GM03348 (cell line): Measurements from ENCODE around the gene TMEM132E.

ENCODE experiments used
- DNase-seq: peaks from one replicate; pipeline ENCODE4 v3.0.0; 2012; ENCODE audit warnings: low spot score

TMEM132E gene

DNA sequence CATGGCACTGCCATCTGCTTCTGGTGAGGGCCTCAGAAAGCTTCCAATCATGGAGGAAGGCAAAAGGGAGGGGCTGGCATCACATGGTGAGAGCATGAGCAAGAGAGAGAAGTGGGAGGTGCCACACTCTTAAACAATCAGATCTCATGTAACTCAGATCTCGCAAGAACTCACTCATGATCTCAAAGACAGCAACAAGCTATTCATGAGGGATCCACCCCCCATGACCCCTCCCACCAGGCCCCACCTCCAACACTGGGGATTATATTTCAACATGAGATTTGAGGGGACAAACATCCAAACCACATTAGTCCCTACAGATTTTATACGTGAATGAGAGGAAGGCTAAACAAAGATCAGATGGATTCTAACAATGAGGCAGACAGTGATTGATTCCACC lies 8.9 kb upstream of the TMEM132E start:
- no peak for DNase-seq

DNA sequence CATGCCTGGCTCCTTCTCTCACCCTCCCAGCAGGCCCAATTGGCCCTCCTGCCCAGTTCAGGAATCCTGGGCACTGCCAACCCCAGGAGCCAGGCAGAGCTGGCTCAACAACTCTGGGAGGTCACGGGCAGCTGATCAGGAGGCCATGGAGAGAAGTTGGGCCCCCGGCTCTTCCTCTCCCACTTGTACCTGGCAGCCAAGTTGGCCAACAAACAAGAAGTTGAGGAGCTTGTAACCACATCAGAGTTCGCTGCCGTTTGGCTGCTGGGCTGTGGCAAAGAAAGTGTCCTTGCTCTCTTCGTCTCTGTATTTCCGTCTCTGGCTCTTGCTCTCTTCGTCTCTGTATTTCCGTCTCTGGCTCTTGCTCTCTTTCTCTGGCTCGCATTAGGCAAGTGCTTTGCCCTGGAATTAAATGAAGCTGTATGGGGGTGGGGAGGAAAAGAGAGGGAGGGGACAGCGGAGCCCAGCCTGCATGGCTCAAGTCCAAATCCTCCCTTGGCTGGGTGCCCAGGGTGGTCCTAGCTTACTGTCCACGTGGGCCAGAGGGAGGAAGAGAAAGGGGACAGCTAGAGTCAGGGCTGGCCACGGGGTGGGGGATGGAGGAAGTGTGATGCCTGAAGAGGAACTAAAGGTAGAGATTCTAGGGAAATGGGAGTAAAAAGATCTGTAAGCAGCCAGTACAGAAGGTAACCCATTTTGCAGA lies 7.8 kb upstream of the TMEM132E start:
- DNase-seq: no peak

DNA sequence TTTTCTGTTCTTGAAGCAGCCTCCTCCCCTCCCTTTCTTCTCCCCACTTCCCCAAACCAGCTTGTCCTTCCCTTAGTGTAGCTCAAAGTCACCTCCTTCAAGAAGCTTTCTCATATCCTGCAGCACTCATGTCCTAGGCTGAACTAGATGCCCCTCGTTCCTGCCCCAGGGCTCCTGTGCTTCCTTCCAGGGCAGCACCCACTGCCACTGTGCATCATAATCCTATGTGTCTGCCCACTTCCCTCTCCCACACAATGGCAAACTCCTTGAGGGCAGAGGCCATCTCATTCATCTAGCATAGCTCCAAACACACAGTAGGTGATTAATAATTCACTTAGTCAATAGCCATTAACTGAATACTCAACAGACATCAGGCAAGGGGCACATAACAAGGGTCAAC lies 6.9 kb upstream of the TMEM132E start:
- DNase-seq: no peak

DNA sequence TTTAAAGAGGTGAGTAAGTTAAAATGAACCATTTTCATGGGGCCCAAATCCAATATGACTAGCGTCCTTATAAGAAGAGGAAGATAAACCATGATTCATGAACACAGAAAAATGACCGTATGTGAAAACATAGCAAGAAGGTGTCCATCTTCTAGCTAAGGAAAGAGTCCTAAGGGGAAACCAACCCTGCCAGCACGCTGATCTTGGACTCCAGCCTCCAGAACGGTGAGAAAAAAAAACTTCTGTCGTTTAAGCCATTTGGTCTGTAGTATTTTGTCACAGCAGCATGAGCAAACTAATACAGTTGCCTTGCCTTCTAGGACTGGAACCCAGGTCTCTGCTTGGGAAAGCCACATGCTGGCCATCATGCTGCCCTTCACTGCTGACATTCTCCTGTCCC lies 4.2 kb upstream of the TMEM132E start:
- DNase-seq: no peak

DNA sequence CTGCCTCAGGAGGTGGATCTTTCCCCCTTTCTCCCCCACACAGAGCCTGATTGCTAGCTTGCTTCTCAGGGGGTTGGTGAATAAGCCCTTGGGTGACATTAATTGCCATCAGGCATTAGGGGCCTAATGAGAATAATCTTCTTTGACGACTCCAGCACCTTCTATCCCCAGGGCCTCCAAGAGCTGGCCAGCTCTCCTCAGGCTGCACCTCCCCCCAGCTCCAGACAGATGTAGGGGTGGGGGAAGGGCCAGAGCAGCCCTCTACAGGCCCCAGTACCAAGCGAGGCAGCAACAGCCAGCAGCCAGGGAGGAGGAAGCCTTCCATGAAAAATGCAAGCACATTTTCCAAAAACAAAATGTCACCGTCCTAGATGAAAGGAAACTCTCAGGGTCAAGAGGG lies 1.4 kb upstream of the TMEM132E start:
- DNase-seq: no peak

DNA sequence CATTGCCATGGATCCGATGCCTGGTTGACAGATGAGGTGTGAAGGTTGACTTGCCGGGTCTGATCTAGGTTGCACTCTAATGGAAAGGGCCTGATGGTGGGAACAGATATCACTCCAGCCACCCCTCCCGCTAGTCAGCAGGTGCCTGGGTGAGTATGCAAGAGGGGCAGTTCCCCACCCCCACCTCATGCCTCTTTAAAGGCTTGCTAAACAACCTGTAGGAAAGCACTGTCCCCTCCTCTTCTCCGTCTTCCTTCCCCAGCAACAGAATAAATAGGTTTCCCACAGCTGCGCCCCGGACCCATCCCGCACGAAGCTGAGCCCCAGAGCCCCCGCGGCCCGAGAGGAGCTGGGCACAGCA lies 746 bp upstream of the TMEM132E start:
- DNase-seq: no peak

DNA sequence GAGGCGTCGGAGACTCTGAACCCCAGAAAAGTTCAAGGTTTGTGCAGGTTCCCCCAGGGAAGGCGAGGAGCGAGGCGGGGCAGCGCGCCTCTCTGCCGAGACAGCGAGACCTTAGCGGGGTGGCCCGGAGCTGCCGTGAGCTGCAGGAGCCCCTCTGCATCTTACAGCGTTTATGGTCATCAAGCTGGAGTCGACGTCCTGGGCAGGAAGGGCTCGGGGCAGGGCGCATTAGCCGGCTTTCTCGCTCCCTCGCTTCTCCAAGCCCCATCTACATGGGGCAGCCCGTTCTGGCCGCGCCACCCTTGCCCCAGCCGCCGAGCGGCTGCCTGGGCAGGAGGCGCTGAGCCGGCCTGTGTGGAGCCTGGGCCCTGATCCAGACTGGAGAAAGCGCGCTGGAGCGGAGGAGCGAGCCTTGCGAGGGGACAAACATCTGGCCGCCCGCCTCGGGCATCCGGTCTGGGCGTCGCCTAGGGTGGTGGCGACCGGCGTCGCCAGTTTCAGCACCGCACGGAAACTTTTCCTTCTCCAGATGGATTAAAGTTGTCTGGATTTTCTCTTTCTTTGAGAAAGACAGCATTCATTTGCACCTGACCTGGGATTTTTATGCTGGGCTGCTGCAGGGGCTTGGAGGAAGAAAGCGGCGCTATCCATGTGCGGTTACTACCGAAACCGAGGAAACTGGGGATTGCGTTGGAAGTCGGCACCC lies 750 bp downstream of the TMEM132E start:
- peak; percentile 71 for DNase-seq

DNA sequence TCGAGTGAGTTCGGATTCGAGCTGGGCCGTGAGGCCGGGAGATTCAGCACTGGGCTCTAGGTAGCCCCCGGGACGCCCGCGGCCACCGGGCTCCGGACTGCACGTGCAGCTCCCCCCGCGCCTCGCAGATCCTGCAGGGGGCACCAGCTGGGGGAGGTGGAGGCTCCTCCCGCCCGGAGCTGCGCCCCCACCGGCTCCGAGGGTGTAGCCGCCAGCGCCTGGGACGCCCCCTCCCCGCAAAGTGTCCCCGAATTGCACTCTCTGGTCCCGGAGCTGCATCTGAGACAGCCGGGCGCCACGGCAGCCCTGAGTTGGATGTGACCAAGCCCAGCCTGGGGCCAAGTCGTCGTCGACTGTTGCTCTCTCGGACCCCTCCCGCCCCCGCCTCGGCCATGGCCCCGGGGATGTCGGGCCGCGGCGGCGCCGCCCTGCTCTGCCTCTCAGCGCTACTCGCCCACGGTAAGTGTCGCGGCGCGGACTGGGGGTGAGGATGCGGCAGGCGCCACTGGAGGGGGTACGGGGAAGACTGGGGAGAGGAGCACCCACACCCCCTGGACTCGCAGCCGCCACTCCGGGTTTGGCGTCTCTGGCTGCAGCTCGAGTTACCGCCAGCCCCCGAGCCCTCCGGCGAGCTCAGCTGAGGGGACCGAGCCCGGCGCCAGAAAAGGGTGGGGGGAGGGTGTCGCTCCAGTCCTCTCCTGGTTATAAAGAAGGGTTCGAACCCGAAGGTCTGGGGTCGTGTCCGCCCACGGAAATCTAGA lies 1.5 kb downstream of the TMEM132E start:
- DNase-seq: peak; percentile 36

DNA sequence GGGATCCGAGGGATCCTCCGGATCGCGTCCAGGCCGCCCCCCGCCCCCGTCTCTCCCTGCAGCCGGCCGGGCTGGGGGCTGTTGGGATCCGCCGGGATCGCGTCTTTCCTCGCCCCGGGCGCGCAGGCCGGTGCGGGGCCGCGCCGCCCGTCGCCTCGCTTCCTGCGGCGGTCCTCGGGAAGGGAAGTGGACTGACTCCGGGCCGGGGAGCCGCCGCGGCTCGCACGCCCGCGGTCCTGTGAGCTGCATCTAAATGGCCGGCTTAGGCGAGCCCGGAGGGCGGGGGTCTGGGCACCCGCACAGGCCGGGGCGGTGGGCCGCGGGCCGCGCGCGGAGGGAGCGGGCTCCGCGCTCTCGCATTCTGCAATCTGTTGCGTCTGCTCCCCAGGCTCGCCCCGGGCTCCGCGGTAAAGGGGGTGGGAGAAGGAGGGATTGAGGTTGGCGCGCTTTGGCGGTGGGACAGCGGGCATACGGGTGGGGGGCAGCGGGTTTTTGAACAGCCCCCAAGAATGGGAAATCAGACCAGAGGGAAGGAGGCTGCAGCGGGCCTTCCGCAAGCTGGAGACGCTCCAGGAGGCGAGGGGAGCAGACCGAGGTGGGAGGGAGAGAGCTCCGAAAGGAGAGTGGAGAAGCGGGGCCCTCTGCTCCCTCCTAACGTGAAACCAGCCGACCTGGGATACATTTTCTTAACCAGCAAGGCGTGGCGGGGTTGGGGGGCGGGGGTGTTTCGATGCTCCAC lies 2.2 kb downstream of the TMEM132E start:
- DNase-seq: peak; percentile 45

DNA sequence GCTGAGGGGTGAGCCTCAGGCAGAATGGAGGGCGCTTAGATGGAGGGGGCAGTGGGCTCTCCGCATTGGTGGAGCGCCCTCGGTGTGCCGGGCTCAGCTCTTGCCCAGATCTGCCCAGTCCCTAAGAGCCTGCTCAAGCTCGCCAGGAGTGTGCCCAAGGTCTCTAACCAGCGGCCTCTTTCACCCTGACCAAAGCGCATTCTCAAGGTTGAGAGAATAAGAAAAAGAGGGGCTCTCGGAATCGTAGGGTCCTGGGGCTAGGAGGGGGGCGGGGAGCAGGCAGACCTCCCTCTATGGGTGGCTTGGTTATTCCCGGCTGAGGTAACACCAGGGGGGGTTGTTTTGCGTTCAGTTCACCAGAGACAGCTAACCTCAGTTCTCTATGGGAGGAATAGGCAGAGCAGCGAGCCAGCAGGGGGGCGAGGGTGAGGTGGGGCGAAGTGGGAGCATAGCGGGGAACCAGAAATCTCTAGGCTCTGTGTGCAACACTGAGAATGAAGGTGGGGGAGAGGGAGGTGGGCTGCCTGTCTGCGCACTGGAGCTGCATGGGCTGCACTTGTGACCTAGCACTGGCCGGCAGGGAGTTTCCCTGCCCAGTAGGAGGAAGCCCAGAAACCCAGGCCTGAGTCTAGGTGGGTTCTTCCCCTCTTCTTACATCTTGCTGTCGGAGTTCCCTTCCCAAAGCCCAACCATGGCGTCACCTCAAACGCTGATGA lies 3.0 kb downstream of the TMEM132E start:
- DNase-seq: no peak

DNA sequence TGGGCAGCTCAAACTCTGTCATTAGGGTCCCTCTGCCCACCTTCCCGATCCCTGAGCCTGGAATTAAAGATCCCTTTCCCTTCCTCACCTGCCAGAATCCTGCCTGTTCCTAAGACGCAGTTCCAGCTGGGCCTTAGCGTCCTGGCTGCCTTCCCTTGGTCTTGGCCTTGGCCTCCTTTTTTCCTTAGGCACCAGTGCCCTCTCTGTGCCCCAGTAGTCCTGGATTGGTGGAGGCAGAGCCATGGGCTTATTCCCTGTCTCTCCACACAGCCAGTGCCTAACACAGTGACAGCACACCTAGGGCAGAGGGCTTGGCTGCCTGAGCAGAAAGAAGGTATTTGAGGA lies 3.5 kb downstream of the TMEM132E start:
- no peak for DNase-seq

DNA sequence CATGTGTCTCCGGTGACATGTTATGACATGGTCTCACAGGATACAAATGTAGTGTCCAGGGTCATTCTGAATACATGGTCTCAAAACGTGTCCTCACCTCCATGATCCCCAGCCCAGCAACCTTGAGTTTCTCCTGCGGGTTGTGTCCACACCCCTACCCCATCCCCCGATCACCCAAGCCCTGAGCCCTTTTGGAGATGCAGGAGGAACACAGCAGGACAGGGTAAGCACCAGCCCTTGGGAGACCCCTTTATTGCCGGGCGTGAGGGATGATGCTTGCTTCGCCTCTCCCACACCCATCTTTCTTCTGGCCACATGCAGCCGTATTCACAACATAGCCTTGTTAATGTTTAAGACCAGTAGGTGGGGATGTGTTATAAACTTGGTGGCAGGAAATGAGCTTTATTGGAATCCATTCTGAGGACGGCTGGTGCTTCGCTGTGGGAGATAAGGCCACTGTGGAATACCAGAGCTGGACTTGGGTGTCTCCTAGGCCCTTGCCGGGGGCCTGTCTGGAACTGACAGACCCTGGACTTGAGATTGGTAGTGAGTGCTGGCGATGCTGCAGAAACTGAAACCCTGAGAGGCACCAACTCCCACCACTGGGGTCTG lies 5.5 kb downstream of the TMEM132E start:
- peak; percentile 51 for DNase-seq

DNA sequence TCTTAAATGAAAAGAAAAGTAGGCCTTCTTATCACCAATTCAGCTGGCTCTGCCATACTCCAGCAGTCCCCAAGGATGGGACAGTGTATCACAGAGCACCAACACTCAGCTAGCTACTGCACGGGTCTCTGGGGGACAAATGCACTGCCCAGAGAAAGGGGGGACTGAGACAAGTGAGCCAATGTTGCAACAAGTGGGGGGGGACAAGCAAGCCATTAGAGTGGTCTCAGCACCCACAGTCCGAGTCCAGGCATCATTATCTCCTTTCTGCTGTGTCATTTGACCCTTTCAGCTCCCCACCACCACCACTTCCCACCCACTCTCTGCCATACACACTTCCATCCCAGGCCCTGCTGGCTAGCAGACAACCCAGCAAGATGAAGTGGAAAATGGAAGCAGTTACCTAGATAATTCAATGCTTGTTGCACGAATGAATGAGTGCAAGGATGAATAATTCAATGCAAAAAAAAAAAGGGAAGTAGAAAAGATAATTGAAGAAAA lies 7.0 kb downstream of the TMEM132E start:
- DNase-seq: no peak

DNA sequence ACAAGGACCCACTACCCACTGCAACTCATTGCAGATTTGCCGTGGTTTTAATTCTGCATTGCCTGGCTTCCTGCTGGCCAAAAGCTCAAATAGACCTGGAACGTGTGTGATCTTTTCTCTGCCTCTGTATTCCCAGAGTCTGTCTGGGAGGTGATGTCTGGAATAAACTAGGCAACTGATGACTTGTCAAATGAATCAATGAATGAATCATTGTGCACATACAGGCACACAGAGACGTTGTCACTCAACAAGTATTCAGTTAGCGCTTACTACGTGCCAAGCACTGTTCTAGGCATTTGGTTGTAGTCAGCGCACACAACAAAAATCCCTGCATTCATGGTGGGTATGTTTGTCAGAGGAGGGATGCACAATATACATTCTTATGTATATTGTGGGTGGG lies 8.9 kb downstream of the TMEM132E start:
- no peak for DNase-seq

DNA sequence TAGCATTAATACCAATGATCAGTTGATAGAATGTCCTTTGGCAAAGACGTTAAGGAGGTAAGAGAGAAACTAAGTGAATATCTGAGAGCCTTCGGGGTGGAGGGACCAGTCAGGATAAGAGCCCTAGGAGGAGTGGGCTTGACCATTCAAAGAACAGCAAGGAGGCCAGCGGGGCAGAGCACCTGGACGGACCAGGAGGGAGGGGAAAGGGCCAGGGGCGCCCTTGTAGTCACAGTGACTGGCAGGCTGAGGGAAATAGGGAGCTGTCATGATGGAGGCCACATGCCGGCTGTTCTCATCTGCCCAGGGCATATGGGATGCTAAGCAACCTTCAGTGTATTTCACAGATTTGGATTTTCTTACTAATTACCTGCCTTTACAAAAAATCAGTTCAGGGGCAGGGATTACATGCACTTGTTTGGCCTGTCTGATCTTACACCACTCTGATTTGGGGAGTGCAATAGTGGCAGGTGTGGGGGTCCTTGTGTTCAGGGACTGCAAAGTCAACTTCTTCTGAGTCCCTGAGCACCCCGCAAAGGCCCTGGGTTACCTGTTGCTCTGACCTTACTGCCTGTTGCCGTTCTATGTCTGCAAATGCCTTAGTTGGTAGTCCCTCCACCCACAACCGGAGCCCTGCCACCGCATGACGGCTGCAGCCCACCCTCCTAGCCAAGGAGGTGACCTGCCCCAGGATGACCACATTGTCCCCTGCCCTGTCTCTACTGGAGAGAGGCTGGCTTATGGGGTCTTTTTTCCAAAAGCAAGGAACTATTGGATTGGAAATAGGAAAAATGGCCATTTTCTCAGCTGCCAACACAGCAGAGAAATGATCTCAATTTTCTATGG lies 10.0 kb downstream of the TMEM132E start:
- no peak for DNase-seq

DNA sequence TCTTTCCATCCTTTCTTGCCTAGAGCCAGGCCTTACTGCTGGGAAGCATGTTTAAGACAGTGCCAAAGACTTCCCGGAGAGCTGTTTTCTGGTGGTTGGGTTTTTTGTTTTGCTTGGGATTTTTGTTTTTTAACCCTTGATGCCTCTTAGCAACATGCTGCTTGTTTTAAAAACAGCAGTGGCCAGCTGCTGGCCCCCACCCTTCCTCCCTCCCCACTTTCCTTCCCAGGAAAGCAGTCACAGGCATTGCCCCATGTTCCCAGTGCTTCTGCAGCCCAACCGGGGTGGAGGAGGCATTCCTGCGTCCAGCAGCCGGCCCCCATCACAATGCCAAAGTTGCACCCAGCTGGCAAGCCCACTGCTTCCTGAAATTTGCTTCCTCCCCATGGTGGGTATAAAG lies 12.6 kb downstream of the TMEM132E start:
- no peak for DNase-seq

DNA sequence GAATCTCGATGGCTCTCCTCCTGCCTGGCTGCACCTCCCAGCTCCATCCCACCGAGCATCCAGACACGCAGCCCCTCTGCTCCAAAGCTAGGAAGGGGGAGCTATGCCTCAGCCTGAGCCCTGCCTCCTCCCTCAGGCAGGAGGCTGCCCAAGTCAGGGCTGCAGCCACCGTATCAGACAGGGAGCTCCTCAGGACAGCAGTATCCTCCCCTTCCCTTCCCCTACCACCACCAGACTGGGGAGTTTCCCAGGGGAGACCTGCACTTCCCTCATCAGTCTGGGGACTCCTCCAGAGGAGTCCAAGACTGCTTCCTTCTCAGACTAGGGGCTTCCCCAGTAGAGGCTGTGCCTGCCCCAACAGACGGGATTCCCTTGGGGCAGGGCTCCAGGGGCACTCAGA lies 17.5 kb downstream of the TMEM132E start:
- no peak for DNase-seq

DNA sequence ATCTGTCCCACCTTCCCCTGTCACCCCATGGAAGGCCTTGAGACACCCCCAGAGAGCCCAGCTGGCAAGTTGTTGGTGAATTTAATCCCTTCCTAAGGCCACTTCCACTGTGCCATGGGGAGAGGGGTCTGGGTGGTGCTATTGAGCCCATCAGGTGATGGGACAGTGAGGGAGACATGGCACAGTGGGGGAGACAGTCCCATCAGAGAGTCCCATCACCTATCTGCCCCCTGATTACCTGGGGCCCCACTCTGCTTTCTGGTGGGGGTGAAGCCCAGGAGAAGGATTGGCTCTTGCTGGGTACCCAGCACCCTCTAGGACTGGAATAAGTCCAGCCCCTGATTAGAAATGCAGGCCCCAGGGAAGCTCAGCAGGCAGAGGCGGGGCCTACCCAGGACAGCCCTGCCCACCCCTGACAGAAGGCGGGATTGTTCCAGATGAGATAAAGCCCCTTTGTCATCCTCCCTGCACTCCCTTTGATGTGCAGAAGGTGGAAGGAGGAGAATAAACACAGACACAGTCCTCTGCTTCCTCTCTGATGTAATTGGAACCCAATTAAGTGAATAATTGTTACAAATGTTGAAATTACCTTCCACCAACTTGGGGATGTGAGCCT lies 18.9 kb downstream of the TMEM132E start:
- DNase-seq: no peak

DNA sequence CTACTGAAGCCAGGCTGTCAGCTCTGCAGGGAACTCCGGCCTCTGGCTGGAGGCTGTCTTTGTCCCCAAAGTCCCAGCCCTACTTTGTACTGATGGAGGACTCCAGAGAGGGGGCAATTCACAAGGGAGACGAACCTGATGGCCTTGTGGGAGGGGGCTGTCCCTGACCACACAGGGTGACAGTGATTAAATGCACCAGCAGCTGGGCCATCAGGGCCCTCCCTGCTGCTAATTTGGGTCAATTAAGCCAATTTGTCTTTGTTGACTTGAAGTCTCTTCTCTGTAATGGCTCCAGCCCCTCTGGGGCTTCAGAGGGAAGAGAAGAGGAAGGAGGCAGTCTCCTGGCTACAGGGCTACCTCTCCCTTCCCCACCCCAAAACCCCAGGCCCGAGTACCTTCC lies 22.0 kb downstream of the TMEM132E start:
- no peak for DNase-seq

DNA sequence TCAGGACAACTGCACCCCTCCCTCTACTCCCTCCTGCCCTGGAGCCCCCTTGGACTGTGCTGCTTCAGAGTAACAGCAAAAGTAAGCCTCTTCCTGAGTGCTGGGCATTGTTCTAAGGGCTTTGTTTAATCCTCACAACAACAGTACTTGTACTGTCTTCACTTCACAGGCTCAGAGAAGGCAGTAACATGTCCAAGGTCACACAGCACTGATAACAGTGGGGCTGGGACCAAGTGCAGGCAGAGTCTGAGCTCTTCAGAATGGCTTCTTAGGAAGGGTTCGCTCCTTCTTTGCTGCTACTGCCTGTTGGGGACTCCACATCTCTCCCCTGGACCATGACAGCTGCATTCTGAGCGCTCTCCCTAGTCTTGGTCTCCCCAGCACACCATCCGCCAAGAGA lies 24.6 kb downstream of the TMEM132E start:
- no peak for DNase-seq
